CD1c-positive myeloid dendritic cell (primary cell): Measurements from ENCODE around the gene GSTA5.
"Not testable (repeated sequence)": the region's sequence is repeated elsewhere in the genome, so short reads cannot be mapped to it uniquely, and the experiment has no call there.

Experiments used
- DNase-seq: peaks from one replicate; pipeline ENCODE4 v3.0.0-alpha.2; 2016; ENCODE audit errors: extremely low spot score

GSTA5 gene

GRCh38 chr6:52834481-52834880, 6.1 kb downstream of the GSTA5 start:
- no peak for DNase-seq

DNA sequence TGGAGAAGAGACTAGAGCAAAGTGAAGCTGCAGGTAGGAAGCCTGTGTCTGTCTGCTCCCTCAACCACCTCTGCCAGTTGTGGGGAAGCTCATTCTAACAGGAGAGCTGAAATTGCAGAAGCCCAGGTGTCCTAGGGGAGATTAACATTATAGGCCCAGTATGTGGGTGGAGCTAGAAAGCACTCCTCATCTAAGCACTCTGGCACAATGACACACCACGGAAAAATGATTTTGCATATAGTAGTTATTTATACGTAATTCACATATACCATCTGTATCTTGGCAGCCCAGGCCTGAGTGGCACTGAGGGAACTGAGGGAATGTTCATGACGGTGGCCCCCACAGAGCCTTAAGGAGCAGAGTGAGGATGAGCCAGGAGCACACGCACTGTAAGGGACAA, 9.7 kb downstream of the GSTA5 start:
- not testable (repeated sequence) for DNase-seq

DNA sequence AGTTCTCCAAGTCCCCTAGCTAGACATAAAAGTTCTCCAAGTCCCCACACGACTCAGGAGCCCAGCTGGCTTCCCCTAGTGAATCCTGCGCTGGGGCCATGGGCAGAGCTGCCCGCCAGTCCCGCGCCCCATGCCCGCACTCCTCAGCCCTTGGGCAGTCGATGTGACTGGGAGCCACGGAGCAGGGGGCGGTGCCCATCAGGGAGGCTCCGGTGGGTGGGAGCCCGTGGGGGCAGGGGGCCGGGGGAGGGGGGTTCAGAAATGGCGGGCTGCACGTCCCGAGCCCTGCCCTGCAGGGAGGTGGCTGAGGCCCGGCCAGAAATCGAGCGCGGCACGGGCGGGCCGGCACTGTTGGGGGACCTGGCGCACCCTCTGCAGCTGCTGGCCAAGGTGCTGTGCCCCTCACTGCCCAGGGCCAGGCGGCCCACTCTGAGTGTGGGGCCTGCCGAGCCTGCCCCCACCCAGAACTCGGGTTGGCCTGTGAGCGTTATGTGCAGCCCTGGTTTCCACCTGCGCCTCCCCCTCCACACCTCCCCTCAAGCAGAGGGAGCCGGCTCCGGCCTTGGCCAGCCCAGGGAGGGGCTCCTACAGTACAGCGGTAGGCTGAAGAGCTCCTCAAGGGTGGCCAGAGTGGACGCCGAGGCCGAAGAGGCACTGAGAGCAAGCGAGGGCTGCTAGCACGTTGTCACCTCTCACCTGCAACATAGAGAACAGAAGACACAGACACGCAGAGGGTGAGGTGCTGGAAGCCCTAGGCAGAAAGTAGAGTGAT, 11.4 kb downstream of the GSTA5 start:
- no peak for DNase-seq

DNA sequence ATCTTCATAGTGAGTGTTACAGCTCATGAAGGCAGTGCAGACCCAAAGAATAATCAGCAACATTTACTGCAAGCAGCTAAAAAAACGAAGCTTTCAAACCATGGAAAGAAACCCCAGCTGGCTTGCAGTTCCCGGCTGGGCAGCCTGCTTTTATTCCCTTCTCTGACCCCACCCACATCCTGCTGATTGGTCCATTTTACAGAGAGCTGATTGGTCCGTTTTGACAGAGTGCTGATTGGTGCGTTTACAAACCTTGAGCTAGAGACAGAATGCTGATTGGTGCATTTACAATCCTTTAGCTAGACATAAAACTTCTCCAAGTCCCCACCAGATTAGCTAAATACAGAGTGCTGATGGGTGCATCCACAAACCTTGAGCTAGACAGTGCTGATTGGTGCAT, 12.0 kb downstream of the GSTA5 start:
- DNase-seq, result not testable (repeated sequence)

GRCh38 chr6:52827073-52827783, 13.4 kb downstream of the GSTA5 start:
- not testable (repeated sequence) for DNase-seq

- no peak for DNase-seq
These were observed 14.1 kb downstream of the GSTA5 start for GRCh38 chr6:52826513-52826912.

DNA sequence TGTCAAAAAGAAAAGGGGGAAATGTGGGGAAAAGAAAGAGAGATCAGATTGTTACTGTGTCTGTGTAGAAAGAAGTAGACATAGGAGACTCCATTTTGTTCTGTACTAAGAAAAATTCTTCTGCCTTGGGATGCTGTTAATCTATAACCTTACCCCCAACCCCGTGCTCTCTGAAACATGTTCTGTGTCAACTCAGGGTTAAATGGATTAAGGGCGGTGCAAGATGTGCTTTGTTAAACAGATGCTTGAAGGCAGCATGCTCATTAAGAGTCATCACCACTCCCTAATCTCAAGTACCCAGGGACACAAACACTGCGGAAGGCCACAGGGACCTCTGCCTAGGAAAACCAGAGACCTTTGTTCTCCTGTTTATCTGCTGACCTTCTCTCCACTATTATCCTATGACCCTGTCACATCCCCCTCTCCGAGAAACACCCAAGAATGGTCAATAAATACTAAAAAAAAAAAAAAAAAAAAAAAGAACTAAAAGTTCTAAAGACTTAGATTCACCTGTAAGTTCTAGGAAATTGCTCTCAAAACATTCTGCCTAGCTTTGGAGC, 14.6 kb downstream of the GSTA5 start:
- DNase-seq, result not testable (repeated sequence)

- DNase-seq, result not testable (repeated sequence)
These were observed 15.3 kb downstream of the GSTA5 start for GRCh38 chr6:52825270-52825793.

GRCh38 chr6:52821842-52822241, 18.8 kb downstream of the GSTA5 start:
- DNase-seq, result no peak

- no peak for DNase-seq
These were observed 20.4 kb downstream of the GSTA5 start for GRCh38 chr6:52820198-52820597.

- peak; percentile 36 for DNase-seq
These were observed 25.2 kb downstream of the GSTA5 start for GRCh38 chr6:52815167-52816092.

GRCh38 chr6:52814545-52814944, 26.1 kb downstream of the GSTA5 start:
- not testable (repeated sequence) for DNase-seq

- DNase-seq, result not testable (repeated sequence)
These were observed 30.8 kb downstream of the GSTA5 start for GRCh38 chr6:52809777-52810176.

DNA sequence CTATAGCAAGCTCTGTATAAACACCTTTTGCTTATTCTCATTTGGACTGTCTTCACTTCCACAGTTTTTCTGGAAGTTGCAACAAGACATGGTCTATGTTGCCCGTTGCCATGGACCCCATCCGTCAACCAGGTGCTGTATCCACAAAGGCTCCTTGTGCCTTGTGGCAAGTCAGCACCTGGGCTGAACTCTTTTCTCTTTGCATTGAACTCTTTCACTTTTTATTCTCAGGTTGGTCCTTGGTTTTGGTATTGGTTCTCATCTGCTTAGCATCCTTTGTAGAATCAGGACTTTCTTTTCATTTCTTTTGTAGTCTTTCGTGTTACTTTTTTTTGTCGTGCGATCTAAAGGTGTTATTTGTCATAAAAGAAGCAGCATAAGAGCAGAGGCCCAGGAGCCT, 32.0 kb downstream of the GSTA5 start:
- no peak for DNase-seq

DNA sequence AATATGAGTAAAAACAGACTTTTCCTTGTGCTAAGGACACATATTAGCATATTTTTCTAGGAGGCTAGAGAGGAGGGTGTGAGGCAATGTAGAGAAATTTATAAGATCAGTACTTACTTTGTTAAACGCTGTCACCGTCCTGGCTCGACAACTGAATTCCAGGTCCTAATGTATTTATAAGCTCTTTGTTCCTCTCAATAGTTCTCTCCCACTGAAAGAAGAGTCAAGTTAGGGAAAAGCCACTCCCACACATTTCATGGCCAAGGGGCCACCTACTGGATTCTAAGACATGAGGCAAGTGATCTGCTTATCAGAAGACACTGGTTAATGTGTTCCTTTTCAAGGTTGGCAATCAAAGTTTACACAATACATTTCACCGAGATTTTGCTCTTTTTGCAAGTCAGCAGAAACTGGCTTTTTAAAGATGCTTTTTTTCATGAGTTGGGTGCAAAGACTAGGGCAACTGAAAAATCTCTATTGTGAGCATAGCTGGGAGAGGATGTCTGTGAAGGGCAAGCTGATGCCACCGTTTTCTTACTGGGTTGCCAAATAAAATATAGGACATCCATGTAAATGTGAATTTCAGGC, 36.9 kb downstream of the GSTA5 start, which contains the start of gene GSTA1:
GSTA1 (minus strand) TSS at position 149 of the 588 bp plus-strand sequence. CDS start 4,549 bp downstream, outside the sequence.
- DNase-seq, result not testable (repeated sequence)

DNA sequence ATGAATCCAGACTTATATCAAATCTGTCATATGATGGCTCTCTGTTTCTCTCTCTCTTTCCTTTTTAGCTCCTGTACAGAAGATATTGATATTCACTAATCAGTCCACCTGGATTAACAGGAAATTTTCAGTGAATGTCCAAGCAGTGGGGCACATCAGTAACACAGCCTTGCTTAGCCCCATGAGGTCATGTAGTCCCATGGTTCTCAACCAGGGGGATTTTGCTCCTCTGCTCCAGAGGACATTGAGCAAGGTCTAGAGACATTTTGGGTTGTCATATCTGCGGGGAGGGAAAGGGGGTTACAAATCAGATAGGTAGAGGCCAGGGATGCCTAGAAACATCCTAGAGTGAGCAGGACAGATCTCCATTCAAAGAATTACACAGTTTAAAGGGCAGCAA, 37.8 kb downstream of the GSTA5 start:
- no peak for DNase-seq

DNA sequence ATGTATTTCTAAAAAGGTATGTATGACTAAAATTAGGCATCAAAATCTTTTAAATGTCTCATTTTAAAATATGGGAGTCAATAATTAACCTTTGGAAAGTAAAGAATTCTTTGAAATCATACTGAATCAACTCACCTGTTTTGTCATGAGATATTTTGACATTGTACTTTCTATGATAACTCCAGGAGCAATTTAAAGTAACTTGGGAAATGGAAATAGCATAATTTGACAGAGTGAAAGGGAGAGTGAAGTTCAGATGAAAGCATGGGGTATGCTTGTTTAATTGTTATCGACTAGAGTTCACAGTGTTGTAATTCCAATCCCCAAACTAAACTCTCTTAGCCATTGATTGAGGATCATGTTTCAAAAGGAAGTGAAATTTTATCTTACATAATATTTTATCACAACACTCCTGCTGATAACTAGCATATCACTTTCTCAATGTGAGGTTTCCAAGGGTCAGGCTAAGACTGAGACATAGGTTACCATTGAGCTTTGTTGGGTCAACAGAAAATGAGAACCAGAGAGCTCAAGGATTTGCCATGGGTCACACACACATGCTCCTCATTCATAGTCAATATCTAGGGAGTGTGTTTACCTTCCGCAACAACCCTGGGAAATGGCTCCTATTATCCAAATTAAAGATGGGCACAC, 39.3 kb downstream of the GSTA5 start:
- no peak for DNase-seq

GRCh38 chr6:52799272-52799671, 41.3 kb downstream of the GSTA5 start:
- DNase-seq, result not testable (repeated sequence)

DNA sequence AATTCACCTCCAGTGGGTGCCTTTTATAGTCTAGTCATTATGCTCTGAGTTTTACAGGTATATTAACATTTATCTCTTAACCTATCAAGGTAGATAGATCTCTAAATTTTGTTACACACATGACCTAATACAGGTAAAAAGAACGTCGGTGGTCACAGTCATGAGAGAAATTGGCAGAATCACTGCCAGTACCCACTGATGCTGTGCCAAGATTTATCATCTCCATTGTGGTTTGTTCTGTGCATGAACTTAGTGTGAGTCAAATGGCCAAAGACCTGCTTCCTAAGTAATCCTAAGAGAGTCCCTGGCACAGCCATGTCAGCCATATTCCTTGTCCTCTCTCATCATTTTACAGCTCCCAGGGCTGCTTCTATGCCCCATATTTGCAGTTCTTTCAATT, 46.2 kb downstream of the GSTA5 start:
- not testable (repeated sequence) for DNase-seq

- DNase-seq, result no peak
These were observed 49.8 kb downstream of the GSTA5 start for GRCh38 chr6:52790861-52791260.
